BLaER1 treated with 17β-estradiol and CSF1 and Interleukin-3, amounts not matched to agents 10 nM and 100 nM (cell line): ENCODE data around the gene DOK1.

Source experiments
- H3K27ac ChIP-seq, 11 experiments: shearing (Covaris generic); formaldehyde crosslinking; 2 replicates each; pipeline ENCODE4 v1.8.1; 2022
- H3K27me3 ChIP-seq, 11 experiments: shearing (Covaris generic); formaldehyde crosslinking; 2 replicates each; pipeline ENCODE4 v1.8.1; 2022
- H3K36me3 ChIP-seq, 11 experiments: shearing (Covaris generic); formaldehyde crosslinking; 2 replicates each; pipeline ENCODE4 v1.8.1; 2022
- H3K4me1 ChIP-seq, 10 experiments: shearing (Covaris generic); formaldehyde crosslinking; 2 replicates each; pipeline ENCODE4 v1.8.1; 2022
- H3K4me2 ChIP-seq, 11 experiments: shearing (Covaris generic); formaldehyde crosslinking; 2 replicates each; pipeline ENCODE4 v1.8.1; 2022
- H3K4me3 ChIP-seq, 10 experiments: shearing (Covaris generic); formaldehyde crosslinking; 2 replicates each; pipeline ENCODE4 v1.8.1; 2022
- H3K9ac ChIP-seq, 11 experiments: shearing (Covaris generic); formaldehyde crosslinking; 2 replicates each; pipeline ENCODE4 v1.8.1; 2022
- H3K9me3 ChIP-seq, 11 experiments: shearing (Covaris generic); formaldehyde crosslinking; replicated peaks in 1 of 11; 2 replicates each; pipeline ENCODE4 v1.8.1; 2022
- H4K20me1 ChIP-seq, 11 experiments: shearing (Covaris generic); formaldehyde crosslinking; 2 replicates each; pipeline ENCODE4 v1.8.1; 2022
- Cebpa-rat ChIP-seq, 11 experiments: shearing (Covaris generic); IDR thresholded peaks; 2 replicates each; pipeline ENCODE4 v1.8.1; 2022

DOK1 gene

GRCh38 chr2:74522516-74522915 lies 32.0 kb upstream of the DOK1 start:
- H3K9me3 ChIP-seq, result 0 out of 22 replicates have a peak, but pooled peaks cover 0 to 6% (median 0%) of the 10 kb centered on the region in 11 experiments
- no peak for TF ChIP-seq Cebpa-rat (IDR thresholded peaks at IDR 0.05)

GRCh38 chr2:74524005-74524404 lies 30.5 kb upstream of the DOK1 start:
- Histone ChIP-seq H3K4me3 (no peak overlapping the region), H3K27ac (no peak overlapping the region), H4K20me1 (peaks cover 0 to 22% (median 10%) of the 10 kb centered on the region in 11 experiments; a peak in 10 of 22 replicates), H3K4me1 (peaks cover 9 to 39% (median 30%) of the 10 kb centered on the region in 10 experiments), H3K4me2 (no peak overlapping the region), H3K27me3 (peaks cover 13 to 30% (median 22%) of the 10 kb centered on the region in 11 experiments; a peak in 21 of 22 replicates), H3K36me3 (peaks cover 24 to 38% (median 34%) of the 10 kb centered on the region in 11 experiments), H3K9ac (no peak overlapping the region), H3K9me3 (0 out of 22 replicates have a peak, but pooled peaks cover 0 to 6% (median 0%) of the 10 kb centered on the region in 11 experiments)
- TF ChIP-seq Cebpa-rat (IDR thresholded peaks at IDR 0.05), result no peak

More at GRCh38 chr2:74522516-74522915, 32.0 kb upstream of the DOK1 start:
- peaks cover 27 to 45% (median 37%) of the 10 kb centered on the region in 11 experiments for H3K27me3 ChIP-seq
- H3K4me1 ChIP-seq, result peaks cover 0 to 27% (median 18%) of the 10 kb centered on the region in 10 experiments; a peak in 19 of 20 replicates
- H3K4me3 ChIP-seq, result no peak overlapping the region
- H3K4me2 ChIP-seq, result peak overlapping the region in 2 of 11 experiments; percentile 2 to 12; a peak in 1 of 22 replicates
- H3K9ac ChIP-seq, result no peak overlapping the region
- peaks cover 15 to 26% (median 23%) of the 10 kb centered on the region in 11 experiments for H3K36me3 ChIP-seq
- no peak overlapping the region for H3K27ac ChIP-seq
- peaks cover 0 to 9% (median 0%) of the 10 kb centered on the region in 11 experiments; a peak in 8 of 22 replicates for H4K20me1 ChIP-seq

- peaks cover 9 to 39% (median 30%) of the 10 kb centered on the region in 10 experiments for H3K4me1 ChIP-seq
- H3K27ac ChIP-seq, result no peak overlapping the region
- no peak overlapping the region for H3K9ac ChIP-seq
- H3K36me3 ChIP-seq, result peaks cover 24 to 38% (median 34%) of the 10 kb centered on the region in 11 experiments
- no peak overlapping the region for H3K4me3 ChIP-seq
- TF ChIP-seq Cebpa-rat (IDR thresholded peaks at IDR 0.05), result no peak
- peaks cover 0 to 22% (median 11%) of the 10 kb centered on the region in 11 experiments; a peak in 10 of 22 replicates for H4K20me1 ChIP-seq
- H3K9me3 ChIP-seq, result 0 out of 22 replicates have a peak, but pooled peaks cover 0 to 6% (median 0%) of the 10 kb centered on the region in 11 experiments
- H3K4me2 ChIP-seq, result peak overlapping the region in 2 of 11 experiments; percentile 57 to 94; a peak in 3 of 22 replicates
- peaks cover 2 to 19% (median 10%) of the 10 kb centered on the region in 11 experiments; a peak in 13 of 22 replicates for H3K27me3 ChIP-seq
Observed at GRCh38 chr2:74524955-74525716, 29.4 kb upstream of the DOK1 start.

- Histone ChIP-seq H3K36me3 (peaks cover 24 to 38% (median 34%) of the 10 kb centered on the region in 11 experiments), H3K9ac (peak within 1 kb of the TSS in 2 of 11 experiments; percentile 4 to 9; a peak in 3 of 22 replicates), H3K4me1 (peaks cover 12 to 40% (median 34%) of the 10 kb centered on the region in 10 experiments), H3K4me3 (peak within 1 kb of the TSS in 3 of 10 experiments; percentile 17 to 90 (median 48); a peak in 5 of 20 replicates), H3K27me3 (peaks cover 0 to 10% (median 2%) of the 10 kb centered on the region in 11 experiments; a peak in 6 of 22 replicates), H4K20me1 (peaks cover 0 to 22% (median 11%) of the 10 kb centered on the region in 11 experiments; a peak in 10 of 22 replicates), H3K27ac (peak within 1 kb of the TSS in 6 of 11 experiments; percentile 28 to 63 (median 48); a peak in 12 of 22 replicates), H3K4me2 (peak within 1 kb of the TSS in 9 of 11 experiments; percentile 18 to 99 (median 97); a peak in 17 of 22 replicates), H3K9me3 (0 out of 22 replicates have a peak, but pooled peaks cover 0 to 6% (median 0%) of the 10 kb centered on the region in 11 experiments)
- TF ChIP-seq Cebpa-rat (IDR thresholded peaks at IDR 0.05), result no peak
Observed at GRCh38 chr2:74525717-74526648, 28.5 kb upstream of the DOK1 start, which contains the start of gene DQX1. Gene DQX1 (minus strand): TSS chr2:74526231. CDS start chr2:74525729, 502 bp downstream.

GRCh38 chr2:74526649-74527230 lies 27.8 kb upstream of the DOK1 start:
- Histone ChIP-seq H3K36me3 (peaks cover 24 to 38% (median 34%) of the 10 kb centered on the region in 11 experiments), H3K4me3 (peak overlapping the region in 2 of 10 experiments; percentile 48 to 90; a peak in 4 of 20 replicates), H4K20me1 (peaks cover 0 to 22% (median 11%) of the 10 kb centered on the region in 11 experiments; a peak in 10 of 22 replicates), H3K27me3 (peaks cover 0 to 9% (median 0%) of the 10 kb centered on the region in 11 experiments; a peak in 5 of 22 replicates), H3K9me3 (0 out of 22 replicates have a peak, but pooled peaks cover 0 to 6% (median 0%) of the 10 kb centered on the region in 11 experiments), H3K4me1 (peaks cover 19 to 48% (median 42%) of the 10 kb centered on the region in 10 experiments), H3K4me2 (peak overlapping the region in 9 of 11 experiments; percentile 18 to 99 (median 97); a peak in 16 of 22 replicates), H3K27ac (peak overlapping the region in 6 of 11 experiments; percentile 28 to 63 (median 48); a peak in 12 of 22 replicates), H3K9ac (peak overlapping the region in 2 of 11 experiments; percentile 4 to 9; a peak in 3 of 22 replicates)
- TF ChIP-seq Cebpa-rat (IDR thresholded peaks at IDR 0.05), result no peak

- H4K20me1 ChIP-seq, result peaks cover 0 to 26% (median 14%) of the 10 kb centered on the region in 11 experiments; a peak in 10 of 22 replicates
- TF ChIP-seq Cebpa-rat (IDR thresholded peaks at IDR 0.05), result no peak
- H3K27ac ChIP-seq, result peak overlapping the region in 1 of 11 experiments; percentile 59; a peak in 1 of 22 replicates
- peaks cover 29 to 45% (median 38%) of the 10 kb centered on the region in 11 experiments for H3K36me3 ChIP-seq
- H3K9ac ChIP-seq, result peak overlapping the region in 8 of 11 experiments; percentile 94 to 99 (median 97); a peak in 9 of 22 replicates
- peak overlapping the region; percentile 81 to 94 (median 86); a peak in 15 of 20 replicates for H3K4me3 ChIP-seq
- H3K27me3 ChIP-seq, result peaks cover 0 to 4% (median 0%) of the 10 kb centered on the region in 11 experiments; a peak in 1 of 22 replicates
- H3K4me2 ChIP-seq, result peak overlapping the region; percentile 93 to 99 (median 98)
- peaks cover 26 to 54% (median 49%) of the 10 kb centered on the region in 10 experiments for H3K4me1 ChIP-seq
- 0 out of 22 replicates have a peak, but pooled peaks cover 0 to 6% (median 0%) of the 10 kb centered on the region in 11 experiments for H3K9me3 ChIP-seq
Observed at GRCh38 chr2:74527741-74528140, 26.8 kb upstream of the DOK1 start.
